AG04450 (cell line): ENCODE data around the gene P2RX5. TPM values are rescaled to one million over a fixed set of nuclear protein-coding genes. Genes with fewer than 3 reads are reported as not detected.
A peak's percentile ranks its signal among the peaks of the same experiment; 100 is the strongest.

Experiments
- CTCF ChIA-PET: fragments of 300-600, 350-600 bp; formaldehyde crosslinking; extraction: SDS; loops from one replicate; lab custom pipeline; 2022; ENCODE audit warnings: antibody characterized with exemption, inconsistent platforms; lab: Charles Lee
- POLR2A ChIA-PET: fragments of 350-600 bp; formaldehyde crosslinking; extraction: SDS; loops from one replicate; lab custom pipeline; 2021; ENCODE audit warnings: antibody characterized with exemption, inconsistent platforms; lab: Yijun Ruan, JAX
- DNase-seq: peaks from one replicate; pipeline ENCODE4 v3.0.0-alpha.2; 2011; ENCODE audit warnings: low read depth, low spot score
- H3K27ac ChIP-seq: one replicate; pipeline ENCODE4 v1.5.1; 2012; ENCODE audit warnings: low read depth, low read length, control low read depth
- H3K27me3 ChIP-seq: one replicate; pipeline ENCODE4 v1.6.0; 2012; ENCODE audit warnings: low read length; ENCODE audit not compliant: control insufficient read depth, insufficient read depth
- H3K4me3 ChIP-seq: 2 replicates; pipeline ENCODE4 v1.5.1; 2011; ENCODE audit warnings: mild to moderate bottlenecking, low read depth, low read length, control low read depth
- H3K9me3 ChIP-seq: 2 replicates; pipeline ENCODE4 v1.5.1; 2012; ENCODE audit warnings: low read length; ENCODE audit not compliant: control insufficient read depth, insufficient read depth
- polyA plus RNA-seq: library from polyadenylated mRNA; depleted of rRNA; stranded (reverse); fragments of >200 nt; gene quantifications from 2 replicates; pipeline ENCODE4 v1.2.3, GENCODE V29; 2011
- TF ChIP-seq, protein P1 (sequence below): IDR thresholded peaks from 2 replicates; pipeline ENCODE4 v1.5.1; 2011; ENCODE audit warnings: low read depth, low read length, control low read depth, inconsistent platforms

Gene P2RX5
- polyA plus RNA-seq, 1 experiment, result 4.5 TPM

DNA sequence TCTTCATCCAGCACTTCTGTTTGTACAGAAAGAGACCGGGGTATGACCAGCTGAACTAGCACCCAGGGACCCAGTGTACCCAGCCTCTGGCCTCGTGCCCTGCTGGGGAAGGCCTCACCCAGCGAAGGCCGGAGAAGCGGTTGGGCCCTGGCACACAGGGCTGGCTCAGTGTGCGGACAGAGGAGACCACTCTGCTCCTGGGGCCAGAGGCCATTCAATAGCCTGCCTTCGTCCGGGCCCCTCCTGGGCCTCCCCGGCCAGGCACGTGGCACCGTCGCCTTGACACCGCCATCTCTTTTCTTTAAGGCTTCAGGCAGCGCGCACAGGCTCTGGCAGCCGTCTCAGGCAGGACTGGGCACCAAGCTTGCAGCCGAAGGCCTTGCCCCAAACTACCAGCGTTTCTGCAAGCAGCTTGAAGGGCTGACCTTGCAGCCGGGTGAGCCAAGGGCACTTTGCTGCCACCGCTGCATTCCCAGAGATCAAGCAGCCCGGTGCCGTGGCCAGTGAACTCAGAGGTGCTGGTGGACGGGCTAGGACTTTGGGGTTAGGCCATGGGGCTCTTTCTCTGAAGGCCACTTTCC lies 35.6 kb downstream of the P2RX5 start:
- POLR2A ChIA-PET, result interaction anchor here (1.0 to 1.7 kb wide), 3 partner anchors 7 to 24 kb away, joined by 9 to 12 read pairs (median 9); partner anchors contain the start of genes CTNS and SHPK

DNA sequence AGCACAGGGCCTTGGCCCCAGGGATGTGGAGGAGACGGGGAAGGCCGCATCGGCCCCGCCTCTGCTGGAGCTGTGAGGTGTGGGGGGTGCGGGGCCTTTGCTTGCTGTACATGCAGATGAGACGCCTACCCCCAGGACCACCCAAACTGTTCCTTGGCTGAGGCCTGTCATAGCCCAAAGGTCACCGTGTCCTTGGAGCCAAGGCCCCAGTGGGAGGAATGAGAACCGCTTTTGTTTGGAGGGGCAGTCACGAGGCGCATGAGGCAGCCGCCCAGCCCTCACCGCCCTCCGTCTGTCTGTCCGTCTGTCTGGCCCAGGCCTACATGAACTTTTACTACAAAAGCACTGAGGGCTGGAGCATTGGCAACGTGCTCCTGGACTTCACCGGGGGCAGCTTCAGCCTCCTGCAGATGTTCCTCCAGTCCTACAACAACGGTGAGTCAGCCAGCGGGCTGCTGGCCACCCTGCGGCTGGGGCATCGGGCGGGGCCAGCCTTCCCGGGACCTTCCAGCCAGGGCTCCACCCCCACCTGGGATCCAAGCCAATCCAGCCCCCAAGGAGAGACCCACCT lies 36.3 kb downstream of the P2RX5 start:
- ChIA-PET POLR2A (interaction anchor here (1.0 to 1.7 kb wide), 3 partner anchors 8 to 23 kb away, joined by 9 to 12 read pairs (median 9); partner anchors contain the start of genes CTNS and SHPK), CTCF (no interaction called here)
- Histone ChIP-seq H3K9me3 (peaks cover 5% of the 10 kb centered on the region; the same call in 1 of the 2 replicates), H3K27ac (peak overlapping the region; percentile 69), H3K27me3 (no peaks in the 10 kb centered on the region), H3K4me3 (no peak overlapping the region)
- peak; percentile 45 for DNase-seq
- TF ChIP-seq, protein P1, sequence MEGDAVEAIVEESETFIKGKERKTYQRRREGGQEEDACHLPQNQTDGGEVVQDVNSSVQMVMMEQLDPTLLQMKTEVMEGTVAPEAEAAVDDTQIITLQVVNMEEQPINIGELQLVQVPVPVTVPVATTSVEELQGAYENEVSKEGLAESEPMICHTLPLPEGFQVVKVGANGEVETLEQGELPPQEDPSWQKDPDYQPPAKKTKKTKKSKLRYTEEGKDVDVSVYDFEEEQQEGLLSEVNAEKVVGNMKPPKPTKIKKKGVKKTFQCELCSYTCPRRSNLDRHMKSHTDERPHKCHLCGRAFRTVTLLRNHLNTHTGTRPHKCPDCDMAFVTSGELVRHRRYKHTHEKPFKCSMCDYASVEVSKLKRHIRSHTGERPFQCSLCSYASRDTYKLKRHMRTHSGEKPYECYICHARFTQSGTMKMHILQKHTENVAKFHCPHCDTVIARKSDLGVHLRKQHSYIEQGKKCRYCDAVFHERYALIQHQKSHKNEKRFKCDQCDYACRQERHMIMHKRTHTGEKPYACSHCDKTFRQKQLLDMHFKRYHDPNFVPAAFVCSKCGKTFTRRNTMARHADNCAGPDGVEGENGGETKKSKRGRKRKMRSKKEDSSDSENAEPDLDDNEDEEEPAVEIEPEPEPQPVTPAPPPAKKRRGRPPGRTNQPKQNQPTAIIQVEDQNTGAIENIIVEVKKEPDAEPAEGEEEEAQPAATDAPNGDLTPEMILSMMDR, result peak; percentile 27

More for the DNA sequence above, 35.6 kb downstream of the P2RX5 start:
- Histone ChIP-seq H3K27ac (no peak overlapping the region), H3K27me3 (no peaks in the 10 kb centered on the region), H3K4me3 (no peak overlapping the region), H3K9me3 (no peaks in the 10 kb centered on the region; the same call in 1 of the 2 replicates)
- no peak for DNase-seq
- CTCF ChIA-PET, result no interaction called here
- TF ChIP-seq, protein P1, result no peak

DNA sequence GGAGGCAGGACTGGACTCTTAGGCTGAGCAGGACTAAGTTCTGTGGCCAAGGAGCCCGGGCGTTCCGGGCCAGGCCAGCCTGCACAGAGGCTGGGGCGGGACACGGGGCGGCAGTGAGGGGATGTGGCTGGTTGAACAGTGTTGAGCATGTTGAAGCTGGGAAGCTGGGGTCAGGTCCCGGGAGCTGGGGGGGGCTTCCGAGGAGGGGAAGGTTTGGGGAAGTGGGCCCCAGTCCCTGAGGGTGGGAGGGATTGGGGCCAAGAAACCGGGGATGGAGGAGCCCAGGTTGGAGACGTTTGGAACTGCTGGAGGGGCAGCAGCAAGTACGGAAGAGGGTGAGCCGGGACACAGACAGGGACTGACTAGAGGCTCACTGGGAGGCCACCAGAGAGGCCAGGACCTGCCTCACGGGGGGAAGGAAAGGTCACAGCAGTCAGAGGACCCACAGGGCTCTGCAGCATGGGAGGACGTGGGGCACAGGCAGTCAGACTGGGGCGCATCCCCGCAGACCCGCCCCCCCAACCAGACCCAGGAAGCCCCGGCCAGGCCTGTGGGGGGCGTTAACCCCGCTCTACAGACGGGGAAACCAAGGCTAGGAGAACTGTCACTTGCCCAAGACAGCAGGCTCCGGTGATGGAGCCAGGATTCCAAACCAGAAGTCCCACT lies 37.0 kb downstream of the P2RX5 start:
- no peaks in the 10 kb centered on the region for H3K27me3 ChIP-seq
- ChIA-PET CTCF (interaction anchor here (1.2 kb wide), 1 partner anchor 11 kb away, joined by 5 read pairs; no protein-coding TSS in a partner anchor), POLR2A (interaction anchor here (0.9 to 1.7 kb wide), 5 partner anchors 8 to 23 kb away, joined by 3 to 12 read pairs (median 9); partner anchors contain the start of genes CTNS and SHPK)
- H3K9me3 ChIP-seq, result peaks cover 5% of the 10 kb centered on the region; the same call in 1 of the 2 replicates
- H3K27ac ChIP-seq, result peak overlapping the region; percentile 69
- TF ChIP-seq, protein P1, result no peak
- DNase-seq, result no peak
- H3K4me3 ChIP-seq, result no peak overlapping the region

DNA sequence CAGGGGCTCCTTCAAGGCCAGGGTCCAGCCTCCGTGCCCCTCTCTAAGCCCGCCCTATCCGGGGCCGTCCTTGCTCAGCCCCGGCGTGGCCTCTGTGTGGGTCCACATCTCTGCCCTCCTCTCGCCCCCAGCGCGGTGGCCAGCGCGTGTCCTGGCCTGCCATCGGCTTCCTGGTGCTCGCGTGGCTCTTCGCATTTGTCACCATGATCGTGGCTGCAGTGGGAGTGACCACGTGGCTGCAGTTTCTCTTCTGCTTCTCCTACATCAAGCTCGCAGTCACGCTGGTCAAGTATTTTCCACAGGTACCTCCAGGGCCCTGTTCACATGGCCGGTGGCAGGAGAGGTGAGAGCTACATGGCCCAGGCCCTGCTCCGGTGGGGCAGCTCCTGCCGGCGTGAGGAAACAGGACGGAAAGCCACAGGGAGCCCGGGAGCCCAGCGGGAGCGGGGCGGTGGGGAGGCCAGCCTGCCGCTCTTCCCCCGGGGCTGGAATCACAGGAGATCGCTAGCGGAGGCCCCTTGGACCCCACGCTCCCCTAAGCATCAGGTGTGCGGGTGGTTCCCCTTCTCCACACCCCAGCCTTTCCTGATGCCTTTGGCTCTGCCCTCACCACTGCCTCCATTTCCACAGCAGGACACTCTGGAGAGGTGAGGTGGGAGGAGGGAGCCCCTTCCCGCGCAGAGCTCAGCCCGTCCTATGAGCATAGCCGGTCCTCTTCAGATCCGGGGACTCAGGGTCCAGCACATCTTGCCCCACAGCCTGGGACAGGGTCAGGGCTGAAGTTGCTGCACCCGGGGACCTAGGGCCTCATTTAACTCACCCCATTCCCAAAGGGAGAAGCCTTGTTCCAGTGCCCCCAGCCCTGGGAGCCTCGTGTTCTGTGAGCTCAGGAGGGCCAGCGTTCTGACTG lies 37.8 kb downstream of the P2RX5 start:
- ChIA-PET POLR2A (interaction anchor here (0.6 to 1.3 kb wide), 3 partner anchors 9 to 43 kb away, joined by 3 to 7 read pairs (median 3); partner anchors contain the start of genes CTNS and SHPK), CTCF (interaction anchor here (1.2 kb wide), 1 partner anchor 10 kb away, joined by 5 read pairs; no protein-coding TSS in a partner anchor)
- Histone ChIP-seq H3K27me3 (no peaks in the 10 kb centered on the region), H3K9me3 (peaks cover 5% of the 10 kb centered on the region; the same call in 1 of the 2 replicates), H3K4me3 (no peak overlapping the region), H3K27ac (no peak overlapping the region)
- TF ChIP-seq, protein P1, result no peak
- no peak for DNase-seq
